Thyroid gland (tissue), 4 donors: ENCODE measurements around the gene DGKD. TPM values are rescaled to one million over a fixed set of nuclear protein-coding genes. Genes with fewer than 3 reads are reported as not detected.

ENCODE experiments used
- DNase-seq, 2 donors: peaks; one replicate each; pipeline ENCODE4 v3.0.0-alpha.2; 2019
- H3K27ac ChIP-seq, 3 donors: fragments of 200-600 bp; sonication (generic); 1 replicate in 2 of 3; 2 replicates in 1 of 3; pipeline ENCODE4 v1.5.1; 2016 to 2019; ENCODE audit warnings: mild to moderate bottlenecking in 1 of 3, moderate library complexity in 1 of 3
- H3K27me3 ChIP-seq: fragments of 200-600 bp; sonication (generic); one replicate; pipeline ENCODE4 v1.5.1; 2019
- H3K36me3 ChIP-seq, 2 donors: fragments of 200-600 bp; sonication (generic); one replicate each; pipeline ENCODE4 v1.5.1; 2016 to 2019
- H3K4me1 ChIP-seq, 2 donors: fragments of 200-600 bp; sonication (generic); one replicate each; pipeline ENCODE4 v1.5.1; 2017 to 2019
- H3K4me3 ChIP-seq, 3 donors: fragments of 200-600 bp; sonication (generic); replicated peaks in 1 of 3; 1 replicate in 2 of 3; 2 replicates in 1 of 3; pipeline ENCODE4 v1.5.1; 2016; ENCODE audit warnings: mild to moderate bottlenecking in 1 of 3
- H3K9me3 ChIP-seq: fragments of 200-600 bp; sonication (generic); one replicate; pipeline ENCODE4 v1.5.1; 2017
- CTCF ChIP-seq, 6 experiments: fragments of 200-600 bp in 3 of 6; fragments of 450-650 bp in 3 of 6; sonication (generic) in 3 of 6; IDR thresholded peaks; one replicate each; pipeline ENCODE4 v1.5.1; 2016 to 2019; ENCODE audit warnings: antibody characterized with exemption in 6 of 6, mild to moderate bottlenecking in 2 of 6, inconsistent platforms in 1 of 6, moderate library complexity in 1 of 6
- POLR2A ChIP-seq, 2 donors: fragments of 450-650 bp; IDR thresholded peaks; one replicate each; pipeline ENCODE4 v1.6.1; 2017; ENCODE audit warnings: antibody characterized with exemption in 2 of 2, mild to moderate bottlenecking in 2 of 2, moderate library complexity in 1 of 2
- WGBS, 2 donors: methylation state at CpG; one replicate each; pipeline ENCODE4 v1.1.5; 2017; 5-methylcytosine and 5-hydroxymethylcytosine counted together
- intact Hi-C: fragments of 100-400 bp; cut with DNase I; formaldehyde crosslinking; loops from one replicate; pipeline ENCODE4 v1.15.1; 2023
- total RNA-seq, 4 donors: library from RNA; depleted of rRNA; stranded (reverse); fragments of >200 nt; gene quantifications; one replicate each; pipeline ENCODE4 v1.2.3, GENCODE V29; 2016

DGKD gene
- total RNA-seq, 4 donors from 2014 or later, result 22.3 to 71.7 (median 27.3) TPM

GRCh38 chr2:233400961-233401360 is 46.7 kb downstream of the DGKD start:
- no peaks in the 10 kb centered on the region for H3K9me3 ChIP-seq
- intact Hi-C loops, result no loop called here
- no peak for DNase-seq

GRCh38 chr2:233402346-233402745 is 48.1 kb downstream of the DGKD start:
- TF ChIP-seq POLR2A (IDR thresholded peaks at IDR 0.05) (no peak), CTCF (IDR thresholded peaks at IDR 0.05) (no peak)
- no peaks in the 10 kb centered on the region for H3K9me3 ChIP-seq
- H3K4me1 ChIP-seq, result no peaks in the 10 kb centered on the region
- H3K36me3 ChIP-seq, result no peaks in the 10 kb centered on the region
- no peak overlapping the region for H3K4me3 ChIP-seq
- peak overlapping the region in 1 of 3 donors; percentile 30 for H3K27ac ChIP-seq
- no peaks in the 10 kb centered on the region for H3K27me3 ChIP-seq
- no peak for DNase-seq
- intact Hi-C loops, result loop anchor here (2.0 kb wide), 1 partner anchor 42 kb away; no protein-coding TSS in a partner anchor
- 93 to 96% methylated on average over 5 of the region's 5 CpGs for WGBS, 2 donors

More at GRCh38 chr2:233400961-233401360, 46.7 kb downstream of the DGKD start:
- no peaks in the 10 kb centered on the region for H3K36me3 ChIP-seq
- H3K27me3 ChIP-seq, result no peaks in the 10 kb centered on the region
- no peak overlapping the region for H3K4me3 ChIP-seq
- no peak for TF ChIP-seq POLR2A (IDR thresholded peaks at IDR 0.05)
- TF ChIP-seq CTCF (IDR thresholded peaks at IDR 0.05), result no peak
- no peaks in the 10 kb centered on the region for H3K4me1 ChIP-seq
- 89 to 100% methylated on average over 3 of the region's 3 CpGs for WGBS, 2 donors
- H3K27ac ChIP-seq, result no peak overlapping the region

- Histone ChIP-seq H3K4me3 (no peak overlapping the region), H3K4me1 (peaks cover 0 to 2% of the 10 kb centered on the region in 2 donors), H3K36me3 (no peaks in the 10 kb centered on the region), H3K27me3 (no peaks in the 10 kb centered on the region), H3K27ac (no peak overlapping the region), H3K9me3 (no peaks in the 10 kb centered on the region)
- no peak for DNase-seq
- WGBS, 2 donors, result 91 to 92% methylated on average over 5 of the region's 5 CpGs
- TF ChIP-seq CTCF (IDR thresholded peaks at IDR 0.05) (no peak), POLR2A (IDR thresholded peaks at IDR 0.05) (no peak)
- intact Hi-C loops, result loop anchor here (2.0 kb wide), 1 partner anchor 42 kb away; no protein-coding TSS in a partner anchor
Measured at GRCh38 chr2:233402789-233403188, 48.5 kb downstream of the DGKD start.

- peaks cover 5 to 17% of the 10 kb centered on the region in 2 donors for H3K4me1 ChIP-seq
- peak; percentile 12 to 88 (median 78) for TF ChIP-seq CTCF (IDR thresholded peaks at IDR 0.05)
- TF ChIP-seq POLR2A (IDR thresholded peaks at IDR 0.05), result no peak
- H3K27ac ChIP-seq, result peak overlapping the region in 1 of 3 donors; percentile 50
- H3K4me3 ChIP-seq, result no peak overlapping the region
- H3K9me3 ChIP-seq, result no peaks in the 10 kb centered on the region
- H3K36me3 ChIP-seq, result no peaks in the 10 kb centered on the region
- DNase-seq, result peak; percentile 68 to 76
- intact Hi-C loops, result no loop called here
- no peaks in the 10 kb centered on the region for H3K27me3 ChIP-seq
Measured at GRCh38 chr2:233404222-233404621, 49.9 kb downstream of the DGKD start.

DNA sequence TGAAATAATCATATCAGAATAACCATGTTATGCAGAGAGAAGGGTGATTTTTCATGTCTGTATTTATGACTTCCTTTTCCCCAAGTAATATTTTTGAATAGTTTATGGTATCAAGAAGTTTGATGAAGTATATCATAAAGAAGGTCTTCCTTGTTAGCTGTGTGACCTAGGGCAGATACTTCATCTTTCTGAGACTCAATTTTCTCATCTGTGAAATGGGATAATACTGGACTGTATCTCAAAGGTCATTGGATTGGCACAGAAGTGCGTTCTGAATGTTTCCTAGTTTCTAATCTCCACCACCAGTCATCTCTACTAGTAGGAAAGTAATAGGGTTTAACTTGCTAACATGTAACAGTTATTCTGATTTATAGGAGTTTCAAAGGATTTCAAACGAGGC is 52.6 kb downstream of the DGKD start:
- 94 to 97% methylated on average over 2 of the region's 2 CpGs for WGBS, 2 donors

More for the DNA sequence above, 52.6 kb downstream of the DGKD start:
- Histone ChIP-seq H3K27me3 (no peaks in the 10 kb centered on the region), H3K4me1 (peaks cover 7 to 28% of the 10 kb centered on the region in 2 donors), H3K9me3 (no peaks in the 10 kb centered on the region), H3K36me3 (no peaks in the 10 kb centered on the region), H3K4me3 (no peak overlapping the region), H3K27ac (peak overlapping the region in 1 of 3 donors; percentile 72)
- TF ChIP-seq POLR2A (IDR thresholded peaks at IDR 0.05), result no peak
- intact Hi-C loops, result no loop called here
- DNase-seq, result no peak
